ENCODE data around the gene GJD2. TPM values are rescaled to one million over a fixed set of nuclear protein-coding genes. Genes with fewer than 3 reads are reported as not detected.

The GJD2 gene
- total RNA-seq, 6 donors from 2014 or later, result not detected

GRCh38 chr15:34765741-34766140, 10.9 kb upstream of the GJD2 start:
- no peak for ATAC-seq (ENCODE audit: low FRiP score in 2 of 2)
- WGBS, 2 donors, result 74 to 83% methylated on average over 5 of the region's 5 CpGs

GRCh38 chr15:34760909-34761308, 6.1 kb upstream of the GJD2 start:
- 61 to 64% methylated on average over 3 of the region's 3 CpGs for WGBS, 2 donors
- Histone ChIP-seq H3K4me1 (no peaks in the 10 kb centered on the region), H3K4me3 (no peak overlapping the region), H3K27me3 (peaks cover 0 to 4% (median 0%) of the 10 kb centered on the region in 4 donors), H3K27ac (no peak overlapping the region), H3K9me3 (no peaks in the 10 kb centered on the region), H3K36me3 (no peaks in the 10 kb centered on the region)
- TF ChIP-seq POLR2AphosphoS5 (IDR thresholded peaks at IDR 0.05) (no peak), CTCF (IDR thresholded peaks at IDR 0.05) (no peak), POLR2A (IDR thresholded peaks at IDR 0.05) (no peak), EP300 (IDR thresholded peaks at IDR 0.05) (no peak)
- DNase-seq (no peak), ATAC-seq (ENCODE audit: low FRiP score in 2 of 2) (no peak)

More at GRCh38 chr15:34765741-34766140, 10.9 kb upstream of the GJD2 start:
- TF ChIP-seq EP300 (IDR thresholded peaks at IDR 0.05) (no peak), POLR2AphosphoS5 (IDR thresholded peaks at IDR 0.05) (no peak), POLR2A (IDR thresholded peaks at IDR 0.05) (no peak), CTCF (IDR thresholded peaks at IDR 0.05) (no peak)
- Histone ChIP-seq H3K27me3 (no peaks in the 10 kb centered on the region), H3K9me3 (no peaks in the 10 kb centered on the region), H3K27ac (no peak overlapping the region), H3K4me3 (no peak overlapping the region), H3K4me1 (no peaks in the 10 kb centered on the region), H3K36me3 (no peaks in the 10 kb centered on the region)
- DNase-seq, result no peak

- Histone ChIP-seq H3K36me3 (no peaks in the 10 kb centered on the region), H3K27me3 (peaks cover 0 to 9% (median 3%) of the 10 kb centered on the region in 4 donors), H3K9me3 (no peaks in the 10 kb centered on the region), H3K4me3 (no peak overlapping the region), H3K4me1 (peaks cover 0 to 4% (median under 1%) of the 10 kb centered on the region in 4 donors), H3K27ac (no peak overlapping the region)
- no peak for DNase-seq
- no peak for TF ChIP-seq EP300 (IDR thresholded peaks at IDR 0.05)
- TF ChIP-seq POLR2AphosphoS5 (IDR thresholded peaks at IDR 0.05), result no peak
- no peak for TF ChIP-seq POLR2A (IDR thresholded peaks at IDR 0.05)
- TF ChIP-seq CTCF (IDR thresholded peaks at IDR 0.05), result no peak
- 56 to 63% methylated on average over 2 of the region's 2 CpGs for WGBS, 2 donors
- ATAC-seq (ENCODE audit: low FRiP score in 2 of 2), result no peak
These were observed 5.2 kb upstream of the GJD2 start for GRCh38 chr15:34759992-34760391.

GRCh38 chr15:34759347-34759746, 4.5 kb upstream of the GJD2 start:
- DNase-seq, result no peak
- Histone ChIP-seq H3K9me3 (no peaks in the 10 kb centered on the region), H3K27ac (no peak overlapping the region), H3K4me1 (peaks cover 0 to 10% (median 6%) of the 10 kb centered on the region in 4 donors), H3K36me3 (no peaks in the 10 kb centered on the region), H3K4me3 (no peak overlapping the region), H3K27me3 (peaks cover 0 to 14% (median 8%) of the 10 kb centered on the region in 4 donors)
- WGBS, 2 donors, result 30 to 48% methylated on average over 3 of the region's 3 CpGs
- TF ChIP-seq POLR2AphosphoS5 (IDR thresholded peaks at IDR 0.05) (no peak), POLR2A (IDR thresholded peaks at IDR 0.05) (no peak), EP300 (IDR thresholded peaks at IDR 0.05) (no peak), CTCF (IDR thresholded peaks at IDR 0.05) (no peak)
- no peak for ATAC-seq (ENCODE audit: low FRiP score in 2 of 2)

GRCh38 chr15:34757262-34757661, 2.5 kb upstream of the GJD2 start:
- Histone ChIP-seq H3K4me1 (peaks cover 0 to 11% (median 7%) of the 10 kb centered on the region in 4 donors), H3K27me3 (peaks cover 0 to 20% (median 11%) of the 10 kb centered on the region in 4 donors), H3K9me3 (no peaks in the 10 kb centered on the region), H3K36me3 (no peaks in the 10 kb centered on the region), H3K4me3 (no peak overlapping the region), H3K27ac (no peak overlapping the region)
- DNase-seq (no peak), ATAC-seq (ENCODE audit: low FRiP score in 2 of 2) (no peak)
- 73 to 77% methylated on average over 3 of the region's 3 CpGs for WGBS, 2 donors
- TF ChIP-seq POLR2AphosphoS5 (IDR thresholded peaks at IDR 0.05) (no peak), POLR2A (IDR thresholded peaks at IDR 0.05) (no peak), EP300 (IDR thresholded peaks at IDR 0.05) (no peak), CTCF (IDR thresholded peaks at IDR 0.05) (no peak)

Measured in upper lobe of left lung (tissue), 6 donors.